Measurements from ENCODE around the gene PDE7B. TPM values are rescaled to one million over a fixed set of nuclear protein-coding genes. Genes with fewer than 3 reads are reported as not detected.

The PDE7B gene
- total RNA-seq, 1 experiment from 2014 or later = not detected

DNA sequence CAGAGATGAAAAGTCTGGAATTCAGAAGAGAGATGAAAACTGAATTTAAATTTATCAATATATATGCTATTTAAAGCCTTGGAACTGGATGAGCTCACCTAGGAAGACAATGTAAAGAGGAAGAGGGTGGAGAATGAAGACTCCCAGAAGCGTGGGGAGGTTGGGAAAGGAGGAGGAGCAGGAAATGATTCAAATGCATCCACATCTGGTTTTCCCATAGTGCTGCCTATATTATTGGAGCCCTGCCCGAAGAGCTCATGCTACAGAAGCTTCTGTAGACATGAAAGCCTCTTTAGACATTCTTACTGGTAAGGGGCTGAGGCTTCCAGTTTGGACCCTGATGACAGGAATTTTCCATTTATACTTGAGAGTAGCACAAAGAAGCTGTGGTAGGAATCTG, 19.2 kb downstream of the PDE7B start:
- no peak overlapping the region for H3K4me2 ChIP-seq (ENCODE audit: low read depth, low read length, poor library complexity, severe bottlenecking)
- H3K4me3 ChIP-seq (ENCODE audit: low read length) = no peak overlapping the region
- no peaks in the 10 kb centered on the region for H3K9me3 ChIP-seq (ENCODE audit: low read length)
- no peaks in the 10 kb centered on the region for H3K36me3 ChIP-seq (ENCODE audit: insufficient read depth, low read length)
- H3K4me1 ChIP-seq (ENCODE audit: low read length) = no peaks in the 10 kb centered on the region
- no peak for DNase-seq
- no peaks in the 10 kb centered on the region for H3K27me3 ChIP-seq (ENCODE audit: low read length)
- H4K20me1 ChIP-seq (ENCODE audit: insufficient read depth, low read depth, low read length) = no peaks in the 10 kb centered on the region
- no peak overlapping the region for H3K9ac ChIP-seq (ENCODE audit: low read length)
- no peak overlapping the region for H3K27ac ChIP-seq (ENCODE audit: low read length)
- no peaks in the 10 kb centered on the region for H3K9me2 ChIP-seq (replicated peaks; ENCODE audit: insufficient read depth, low read length)
- H2AFZ ChIP-seq (ENCODE audit: low read length) = no peak overlapping the region
- no peaks in the 10 kb centered on the region for H3K79me2 ChIP-seq (ENCODE audit: low read length)

GRCh38 chr6:135871296-135871695, 19.8 kb downstream of the PDE7B start:
- H3K4me2 ChIP-seq (ENCODE audit: low read depth, low read length, poor library complexity, severe bottlenecking) = no peak overlapping the region
- H3K27ac ChIP-seq (ENCODE audit: low read length) = no peak overlapping the region
- DNase-seq = no peak
- no peaks in the 10 kb centered on the region for H3K27me3 ChIP-seq (ENCODE audit: low read length)
- no peaks in the 10 kb centered on the region for H4K20me1 ChIP-seq (ENCODE audit: insufficient read depth, low read depth, low read length)
- no peaks in the 10 kb centered on the region for H3K9me3 ChIP-seq (ENCODE audit: low read length)
- no peak overlapping the region for H2AFZ ChIP-seq (ENCODE audit: low read length)
- no peaks in the 10 kb centered on the region for H3K9me2 ChIP-seq (replicated peaks; ENCODE audit: insufficient read depth, low read length)
- no peak overlapping the region for H3K4me3 ChIP-seq (ENCODE audit: low read length)
- no peaks in the 10 kb centered on the region for H3K36me3 ChIP-seq (ENCODE audit: insufficient read depth, low read length)
- no peak overlapping the region for H3K9ac ChIP-seq (ENCODE audit: low read length)
- no peaks in the 10 kb centered on the region for H3K4me1 ChIP-seq (ENCODE audit: low read length)
- H3K79me2 ChIP-seq (ENCODE audit: low read length) = no peaks in the 10 kb centered on the region

GRCh38 chr6:135871878-135872277, 20.4 kb downstream of the PDE7B start:
- Histone ChIP-seq H3K27me3 (ENCODE audit: low read length) (no peaks in the 10 kb centered on the region), H3K9me3 (ENCODE audit: low read length) (no peaks in the 10 kb centered on the region), H3K9ac (ENCODE audit: low read length) (no peak overlapping the region), H3K36me3 (ENCODE audit: insufficient read depth, low read length) (no peaks in the 10 kb centered on the region), H3K79me2 (ENCODE audit: low read length) (no peaks in the 10 kb centered on the region), H3K9me2 (replicated peaks; ENCODE audit: insufficient read depth, low read length) (no peaks in the 10 kb centered on the region), H3K4me1 (ENCODE audit: low read length) (no peaks in the 10 kb centered on the region), H4K20me1 (ENCODE audit: insufficient read depth, low read depth, low read length) (no peaks in the 10 kb centered on the region), H3K4me3 (ENCODE audit: low read length) (no peak overlapping the region), H3K27ac (ENCODE audit: low read length) (no peak overlapping the region), H3K4me2 (ENCODE audit: low read depth, low read length, poor library complexity, severe bottlenecking) (no peak overlapping the region), H2AFZ (ENCODE audit: low read length) (no peak overlapping the region)
- no peak for DNase-seq

GRCh38 chr6:135875446-135875845, 23.9 kb downstream of the PDE7B start:
- H3K9ac ChIP-seq (ENCODE audit: low read length) = no peak overlapping the region

DNA sequence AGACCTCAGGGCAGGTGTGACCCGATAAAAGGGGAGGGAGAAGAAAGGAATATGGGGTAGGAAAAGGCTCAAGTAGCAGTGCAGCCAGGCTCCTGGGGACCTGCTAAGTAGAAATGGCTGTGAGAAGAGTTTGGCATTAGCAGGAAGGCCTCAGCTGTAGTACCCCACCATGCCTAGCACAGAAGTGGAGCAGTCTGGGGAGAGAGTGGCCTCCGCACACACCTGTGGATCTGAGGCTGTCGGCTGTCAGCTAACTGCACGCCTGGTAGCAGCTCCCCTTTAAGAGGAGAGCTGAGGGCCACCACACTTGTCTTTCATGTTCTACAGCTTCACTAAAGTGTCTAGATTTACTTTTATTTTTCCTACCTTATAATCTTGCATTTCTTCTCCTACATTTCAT, 24.6 kb downstream of the PDE7B start:
- H3K9me2 ChIP-seq (replicated peaks; ENCODE audit: insufficient read depth, low read length) = no peaks in the 10 kb centered on the region
- H3K27ac ChIP-seq (ENCODE audit: low read length) = no peak overlapping the region
- H3K9me3 ChIP-seq (ENCODE audit: low read length) = no peaks in the 10 kb centered on the region
- no peaks in the 10 kb centered on the region for H4K20me1 ChIP-seq (ENCODE audit: insufficient read depth, low read depth, low read length)
- no peaks in the 10 kb centered on the region for H3K27me3 ChIP-seq (ENCODE audit: low read length)
- H3K4me3 ChIP-seq (ENCODE audit: low read length) = no peak overlapping the region
- no peaks in the 10 kb centered on the region for H3K36me3 ChIP-seq (ENCODE audit: insufficient read depth, low read length)
- no peak overlapping the region for H3K9ac ChIP-seq (ENCODE audit: low read length)
- no peaks in the 10 kb centered on the region for H3K4me1 ChIP-seq (ENCODE audit: low read length)
- no peak overlapping the region for H3K4me2 ChIP-seq (ENCODE audit: low read depth, low read length, poor library complexity, severe bottlenecking)
- no peaks in the 10 kb centered on the region for H3K79me2 ChIP-seq (ENCODE audit: low read length)
- no peak for DNase-seq
- H2AFZ ChIP-seq (ENCODE audit: low read length) = no peak overlapping the region

More at GRCh38 chr6:135875446-135875845, 23.9 kb downstream of the PDE7B start:
- Histone ChIP-seq H3K36me3 (ENCODE audit: insufficient read depth, low read length) (no peaks in the 10 kb centered on the region), H3K27me3 (ENCODE audit: low read length) (no peaks in the 10 kb centered on the region), H3K9me2 (replicated peaks; ENCODE audit: insufficient read depth, low read length) (no peaks in the 10 kb centered on the region), H3K79me2 (ENCODE audit: low read length) (no peaks in the 10 kb centered on the region), H4K20me1 (ENCODE audit: insufficient read depth, low read depth, low read length) (no peaks in the 10 kb centered on the region), H3K4me3 (ENCODE audit: low read length) (no peak overlapping the region), H2AFZ (ENCODE audit: low read length) (no peak overlapping the region), H3K9me3 (ENCODE audit: low read length) (no peaks in the 10 kb centered on the region), H3K27ac (ENCODE audit: low read length) (no peak overlapping the region), H3K4me1 (ENCODE audit: low read length) (no peaks in the 10 kb centered on the region), H3K4me2 (ENCODE audit: low read depth, low read length, poor library complexity, severe bottlenecking) (no peak overlapping the region)
- no peak for DNase-seq

GRCh38 chr6:135877666-135878065, 26.2 kb downstream of the PDE7B start:
- H3K4me1 ChIP-seq (ENCODE audit: low read length) = no peaks in the 10 kb centered on the region
- H3K27ac ChIP-seq (ENCODE audit: low read length) = no peak overlapping the region
- no peak overlapping the region for H3K4me3 ChIP-seq (ENCODE audit: low read length)
- H3K36me3 ChIP-seq (ENCODE audit: insufficient read depth, low read length) = no peaks in the 10 kb centered on the region
- H2AFZ ChIP-seq (ENCODE audit: low read length) = no peak overlapping the region
- H3K4me2 ChIP-seq (ENCODE audit: low read depth, low read length, poor library complexity, severe bottlenecking) = no peak overlapping the region
- H4K20me1 ChIP-seq (ENCODE audit: insufficient read depth, low read depth, low read length) = no peaks in the 10 kb centered on the region
- H3K9ac ChIP-seq (ENCODE audit: low read length) = no peak overlapping the region
- H3K9me3 ChIP-seq (ENCODE audit: low read length) = no peaks in the 10 kb centered on the region
- no peaks in the 10 kb centered on the region for H3K79me2 ChIP-seq (ENCODE audit: low read length)
- H3K27me3 ChIP-seq (ENCODE audit: low read length) = no peaks in the 10 kb centered on the region
- no peak for DNase-seq
- no peaks in the 10 kb centered on the region for H3K9me2 ChIP-seq (replicated peaks; ENCODE audit: insufficient read depth, low read length)

GRCh38 chr6:135880066-135880972, 28.8 kb downstream of the PDE7B start:
- H3K9me2 ChIP-seq (replicated peaks; ENCODE audit: insufficient read depth, low read length) = no peaks in the 10 kb centered on the region
- no peaks in the 10 kb centered on the region for H4K20me1 ChIP-seq (ENCODE audit: insufficient read depth, low read depth, low read length)
- no peaks in the 10 kb centered on the region for H3K27me3 ChIP-seq (ENCODE audit: low read length)
- no peak overlapping the region for H3K27ac ChIP-seq (ENCODE audit: low read length)
- H3K9ac ChIP-seq (ENCODE audit: low read length) = no peak overlapping the region
- no peak overlapping the region for H3K4me3 ChIP-seq (ENCODE audit: low read length)
- H3K4me2 ChIP-seq (ENCODE audit: low read depth, low read length, poor library complexity, severe bottlenecking) = no peak overlapping the region
- H3K4me1 ChIP-seq (ENCODE audit: low read length) = no peaks in the 10 kb centered on the region
- H2AFZ ChIP-seq (ENCODE audit: low read length) = no peak overlapping the region
- H3K36me3 ChIP-seq (ENCODE audit: insufficient read depth, low read length) = no peaks in the 10 kb centered on the region
- DNase-seq = no peak
- H3K79me2 ChIP-seq (ENCODE audit: low read length) = no peaks in the 10 kb centered on the region
- no peaks in the 10 kb centered on the region for H3K9me3 ChIP-seq (ENCODE audit: low read length)

- Histone ChIP-seq H3K9me2 (replicated peaks; ENCODE audit: insufficient read depth, low read length) (no peaks in the 10 kb centered on the region), H3K4me2 (ENCODE audit: low read depth, low read length, poor library complexity, severe bottlenecking) (no peak overlapping the region), H2AFZ (ENCODE audit: low read length) (no peak overlapping the region), H3K27ac (ENCODE audit: low read length) (no peak overlapping the region), H3K79me2 (ENCODE audit: low read length) (no peaks in the 10 kb centered on the region), H3K4me3 (ENCODE audit: low read length) (no peak overlapping the region), H3K9ac (ENCODE audit: low read length) (no peak overlapping the region), H3K4me1 (ENCODE audit: low read length) (no peaks in the 10 kb centered on the region), H3K27me3 (ENCODE audit: low read length) (no peaks in the 10 kb centered on the region), H3K9me3 (ENCODE audit: low read length) (no peaks in the 10 kb centered on the region), H3K36me3 (ENCODE audit: insufficient read depth, low read length) (no peaks in the 10 kb centered on the region), H4K20me1 (ENCODE audit: insufficient read depth, low read depth, low read length) (no peaks in the 10 kb centered on the region)
- DNase-seq = no peak
Observed at GRCh38 chr6:135883045-135883444, 31.5 kb downstream of the PDE7B start.

All from Karpas-422 (cell line).